ENCODE data around the gene RBFOX2. TPM values are rescaled to one million over a fixed set of nuclear protein-coding genes. Genes with fewer than 3 reads are reported as not detected.
"Not testable (repeated sequence)": the region's sequence is repeated elsewhere in the genome, so short reads cannot be mapped to it uniquely, and the experiment has no call there.

RBFOX2 gene
- total and polyA plus RNA-seq, 4 donors = 14.2 to 53.6 (median 25.6) TPM

GRCh38 chr22:36055376-36056295 is 27.0 kb upstream of the RBFOX2 start:
- H3K9ac ChIP-seq (ENCODE audit: low read depth in 1 of 2, low read length in 2 of 2) = no peak overlapping the region
- no peak for DNase-seq (ENCODE audit: low spot score)
- no peaks in the 10 kb centered on the region for H3K9me3 ChIP-seq (ENCODE audit: control insufficient read depth in 4 of 4, low read length in 3 of 4)
- no peaks in the 10 kb centered on the region for H3K4me1 ChIP-seq (ENCODE audit: control insufficient read depth in 4 of 4, insufficient read depth in 4 of 4, low read length in 3 of 4)
- no peak overlapping the region for H3K4me3 ChIP-seq (ENCODE audit: low read depth in 1 of 3, low read length in 3 of 3)
- WGBS = 83% methylated on average over 19 of the region's 19 CpGs
- TF ChIP-seq FOXA2 (IDR thresholded peaks at IDR 0.05) = no peak
- TF ChIP-seq YY1 (IDR thresholded peaks at IDR 0.05) = no peak
- TF ChIP-seq EGR1 (IDR thresholded peaks at IDR 0.05; ENCODE audit: low read depth in 2 of 2) = no peak
- no peaks in the 10 kb centered on the region for H3K27me3 ChIP-seq (ENCODE audit: control insufficient read depth in 4 of 4, insufficient read depth in 4 of 4, low read length in 3 of 4)
- no peaks in the 10 kb centered on the region for H3K36me3 ChIP-seq (ENCODE audit: control insufficient read depth in 4 of 4, insufficient read depth in 3 of 4, low read depth in 1 of 4, low read length in 3 of 4)
- H3K27ac ChIP-seq (ENCODE audit: low read depth in 1 of 2, low read length in 2 of 2) = no peak overlapping the region

DNA sequence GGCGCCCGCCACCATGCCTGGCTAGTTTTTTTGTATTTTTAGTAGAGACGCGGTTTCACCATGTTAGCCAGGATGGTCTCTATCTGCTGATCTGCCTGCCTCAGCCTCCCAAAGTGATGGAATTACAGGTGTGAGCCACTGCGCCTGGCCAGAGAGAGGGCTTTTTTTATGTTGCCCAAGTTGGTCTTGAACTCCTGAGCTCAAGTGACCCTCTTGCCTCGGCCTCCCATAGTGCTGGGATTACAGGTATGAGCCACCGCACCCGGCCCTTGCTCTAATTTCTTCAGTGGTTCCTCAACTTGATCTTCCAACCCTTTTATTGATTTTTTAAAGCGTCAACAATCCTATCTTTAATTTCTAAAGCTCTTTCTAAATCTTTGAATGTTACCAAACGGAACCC is 25.8 kb upstream of the RBFOX2 start:
- not testable (repeated sequence) for H3K4me3 ChIP-seq (ENCODE audit: low read depth in 1 of 3, low read length in 3 of 3)

GRCh38 chr22:36053242-36054147 is 24.9 kb upstream of the RBFOX2 start:
- H3K27me3 ChIP-seq (ENCODE audit: control insufficient read depth in 4 of 4, insufficient read depth in 4 of 4, low read length in 3 of 4) = no peaks in the 10 kb centered on the region
- no peaks in the 10 kb centered on the region for H3K36me3 ChIP-seq (ENCODE audit: control insufficient read depth in 4 of 4, insufficient read depth in 3 of 4, low read depth in 1 of 4, low read length in 3 of 4)
- TF ChIP-seq NR2F2 (IDR thresholded peaks at IDR 0.05) (no peak), HNF4G (IDR thresholded peaks at IDR 0.05) (no peak), RAD21 (IDR thresholded peaks at IDR 0.05) (no peak), MAX (IDR thresholded peaks at IDR 0.05) (no peak), EGR1 (IDR thresholded peaks at IDR 0.05; ENCODE audit: low read depth in 2 of 2) (no peak), FOXA1 (IDR thresholded peaks at IDR 0.05) (no peak), RXRA (IDR thresholded peaks at IDR 0.05) (no peak), SP1 (IDR thresholded peaks at IDR 0.05) (no peak), ZBTB33 (IDR thresholded peaks at IDR 0.05) (no peak), TAF1 (conservative IDR thresholded peaks at IDR 0.05) (no peak), FOXA2 (IDR thresholded peaks at IDR 0.05) (no peak), HNF4A (conservative IDR thresholded peaks at IDR 0.05) (no peak), GABPA (IDR thresholded peaks at IDR 0.05 in 1 of 2, conservative IDR thresholded peaks at IDR 0.05 in 1 of 2) (no peak), JUND (IDR thresholded peaks at IDR 0.05) (no peak), ATF3 (IDR thresholded peaks at IDR 0.05) (no peak), YY1 (IDR thresholded peaks at IDR 0.05) (no peak)
- TF ChIP-seq, protein P1, sequence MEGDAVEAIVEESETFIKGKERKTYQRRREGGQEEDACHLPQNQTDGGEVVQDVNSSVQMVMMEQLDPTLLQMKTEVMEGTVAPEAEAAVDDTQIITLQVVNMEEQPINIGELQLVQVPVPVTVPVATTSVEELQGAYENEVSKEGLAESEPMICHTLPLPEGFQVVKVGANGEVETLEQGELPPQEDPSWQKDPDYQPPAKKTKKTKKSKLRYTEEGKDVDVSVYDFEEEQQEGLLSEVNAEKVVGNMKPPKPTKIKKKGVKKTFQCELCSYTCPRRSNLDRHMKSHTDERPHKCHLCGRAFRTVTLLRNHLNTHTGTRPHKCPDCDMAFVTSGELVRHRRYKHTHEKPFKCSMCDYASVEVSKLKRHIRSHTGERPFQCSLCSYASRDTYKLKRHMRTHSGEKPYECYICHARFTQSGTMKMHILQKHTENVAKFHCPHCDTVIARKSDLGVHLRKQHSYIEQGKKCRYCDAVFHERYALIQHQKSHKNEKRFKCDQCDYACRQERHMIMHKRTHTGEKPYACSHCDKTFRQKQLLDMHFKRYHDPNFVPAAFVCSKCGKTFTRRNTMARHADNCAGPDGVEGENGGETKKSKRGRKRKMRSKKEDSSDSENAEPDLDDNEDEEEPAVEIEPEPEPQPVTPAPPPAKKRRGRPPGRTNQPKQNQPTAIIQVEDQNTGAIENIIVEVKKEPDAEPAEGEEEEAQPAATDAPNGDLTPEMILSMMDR (IDR thresholded peaks at IDR 0.05; ENCODE audit: low read depth, low read length, missing input control) = no peak
- TF ChIP-seq, protein P2, sequence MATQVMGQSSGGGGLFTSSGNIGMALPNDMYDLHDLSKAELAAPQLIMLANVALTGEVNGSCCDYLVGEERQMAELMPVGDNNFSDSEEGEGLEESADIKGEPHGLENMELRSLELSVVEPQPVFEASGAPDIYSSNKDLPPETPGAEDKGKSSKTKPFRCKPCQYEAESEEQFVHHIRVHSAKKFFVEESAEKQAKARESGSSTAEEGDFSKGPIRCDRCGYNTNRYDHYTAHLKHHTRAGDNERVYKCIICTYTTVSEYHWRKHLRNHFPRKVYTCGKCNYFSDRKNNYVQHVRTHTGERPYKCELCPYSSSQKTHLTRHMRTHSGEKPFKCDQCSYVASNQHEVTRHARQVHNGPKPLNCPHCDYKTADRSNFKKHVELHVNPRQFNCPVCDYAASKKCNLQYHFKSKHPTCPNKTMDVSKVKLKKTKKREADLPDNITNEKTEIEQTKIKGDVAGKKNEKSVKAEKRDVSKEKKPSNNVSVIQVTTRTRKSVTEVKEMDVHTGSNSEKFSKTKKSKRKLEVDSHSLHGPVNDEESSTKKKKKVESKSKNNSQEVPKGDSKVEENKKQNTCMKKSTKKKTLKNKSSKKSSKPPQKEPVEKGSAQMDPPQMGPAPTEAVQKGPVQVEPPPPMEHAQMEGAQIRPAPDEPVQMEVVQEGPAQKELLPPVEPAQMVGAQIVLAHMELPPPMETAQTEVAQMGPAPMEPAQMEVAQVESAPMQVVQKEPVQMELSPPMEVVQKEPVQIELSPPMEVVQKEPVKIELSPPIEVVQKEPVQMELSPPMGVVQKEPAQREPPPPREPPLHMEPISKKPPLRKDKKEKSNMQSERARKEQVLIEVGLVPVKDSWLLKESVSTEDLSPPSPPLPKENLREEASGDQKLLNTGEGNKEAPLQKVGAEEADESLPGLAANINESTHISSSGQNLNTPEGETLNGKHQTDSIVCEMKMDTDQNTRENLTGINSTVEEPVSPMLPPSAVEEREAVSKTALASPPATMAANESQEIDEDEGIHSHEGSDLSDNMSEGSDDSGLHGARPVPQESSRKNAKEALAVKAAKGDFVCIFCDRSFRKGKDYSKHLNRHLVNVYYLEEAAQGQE (IDR thresholded peaks at IDR 0.05) = no peak
- H3K9me3 ChIP-seq (ENCODE audit: control insufficient read depth in 4 of 4, low read length in 3 of 4) = no peaks in the 10 kb centered on the region
- 92% methylated on average over 1 of the region's 1 CpG for WGBS
- DNase-seq (ENCODE audit: low spot score) = no peak
- H3K4me3 ChIP-seq (ENCODE audit: low read depth in 1 of 3, low read length in 3 of 3) = no peak overlapping the region
- no peaks in the 10 kb centered on the region for H3K4me1 ChIP-seq (ENCODE audit: control insufficient read depth in 4 of 4, insufficient read depth in 4 of 4, low read length in 3 of 4)
- no peak overlapping the region for H3K9ac ChIP-seq (ENCODE audit: low read depth in 1 of 2, low read length in 2 of 2)
- no peak overlapping the region for H3K27ac ChIP-seq (ENCODE audit: low read depth in 1 of 2, low read length in 2 of 2)

More for the DNA sequence above, 25.8 kb upstream of the RBFOX2 start:
- not testable (repeated sequence) for DNase-seq (ENCODE audit: low spot score); H3K4me1 ChIP-seq (ENCODE audit: control insufficient read depth in 4 of 4, insufficient read depth in 4 of 4, low read length in 3 of 4); H3K27me3 ChIP-seq (ENCODE audit: control insufficient read depth in 4 of 4, insufficient read depth in 4 of 4, low read length in 3 of 4); H3K36me3 ChIP-seq (ENCODE audit: control insufficient read depth in 4 of 4, insufficient read depth in 3 of 4, low read depth in 1 of 4, low read length in 3 of 4); H3K9ac ChIP-seq (ENCODE audit: low read depth in 1 of 2, low read length in 2 of 2); H3K27ac ChIP-seq (ENCODE audit: low read depth in 1 of 2, low read length in 2 of 2); H3K9me3 ChIP-seq (ENCODE audit: control insufficient read depth in 4 of 4, low read length in 3 of 4)
- WGBS = 82% methylated on average over 10 of the region's 10 CpGs
